Erythroblast (primary cell): Measurements from ENCODE around the gene MESD.

Source experiments
- GATA1 ChIP-seq: IDR thresholded peaks from 2 replicates; pipeline ENCODE4 v1.6.1; 2011; ENCODE audit warnings: low read depth, mild to moderate bottlenecking, control low read depth, low read length, moderate library complexity
- POLR2A ChIP-seq: IDR thresholded peaks from 2 replicates; pipeline ENCODE4 v1.6.1; 2011; ENCODE audit warnings: mild to moderate bottlenecking, low read length

GRCh38 chr15:80988148-80988796 is 1.3 kb downstream of the MESD start:
- no peak for TF ChIP-seq POLR2A
- no peak for TF ChIP-seq GATA1
